GM18502 (cell line): Measurements from ENCODE around the gene CIDEC.

Experiments
- ATAC-seq: cut with Tn5 transposase; IDR thresholded peaks from one replicate; pipeline ENCODE4 v1.9.1; 2021; ENCODE audit warnings: mild to moderate bottlenecking; ENCODE audit not compliant: unreplicated experiment, poor library complexity

CIDEC gene

DNA sequence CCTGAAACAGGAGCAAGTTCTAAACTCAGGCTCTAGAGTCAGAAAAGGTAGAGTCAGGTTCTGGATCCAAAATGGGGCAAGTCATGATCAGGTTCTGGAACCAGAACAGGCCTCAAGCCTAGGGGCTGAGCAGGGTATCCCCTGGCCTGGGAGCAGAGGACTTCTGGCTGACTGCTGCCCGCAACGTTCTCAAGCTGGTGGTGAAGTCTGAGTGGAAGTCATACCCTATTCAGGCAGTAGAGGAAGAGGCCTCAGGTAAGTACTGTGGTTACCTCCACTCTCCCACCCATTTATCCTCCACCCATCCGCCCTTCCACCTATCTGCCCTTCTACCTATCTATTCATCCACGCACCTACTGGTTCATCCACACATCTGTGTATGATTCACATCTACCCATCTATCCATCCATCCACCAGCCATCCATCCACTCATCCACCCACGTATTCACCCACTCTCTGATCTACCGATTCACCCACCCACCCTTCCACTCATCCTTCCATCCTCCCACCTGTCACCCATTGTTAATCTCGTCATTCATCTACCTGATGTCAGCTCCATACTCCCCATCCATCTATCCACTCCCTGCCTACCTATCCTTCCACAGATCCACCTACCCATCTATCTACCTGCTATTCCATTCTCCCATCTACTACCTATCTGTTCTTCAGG is 61.3 kb downstream of the CIDEC start:
- ATAC-seq = no peak

- no peak for ATAC-seq
Measured at GRCh38 chr3:9817436-9817835, 62.6 kb downstream of the CIDEC start.
